Middle frontal gyrus (tissue), 1 donor: ENCODE data around the gene MYLK4.

Experiments
- DNase-seq: peaks from one replicate; pipeline ENCODE4 v3.0.0-alpha.2; 2015; ENCODE audit warnings: low spot score; ENCODE audit errors: extremely low spot score

Gene MYLK4

DNA sequence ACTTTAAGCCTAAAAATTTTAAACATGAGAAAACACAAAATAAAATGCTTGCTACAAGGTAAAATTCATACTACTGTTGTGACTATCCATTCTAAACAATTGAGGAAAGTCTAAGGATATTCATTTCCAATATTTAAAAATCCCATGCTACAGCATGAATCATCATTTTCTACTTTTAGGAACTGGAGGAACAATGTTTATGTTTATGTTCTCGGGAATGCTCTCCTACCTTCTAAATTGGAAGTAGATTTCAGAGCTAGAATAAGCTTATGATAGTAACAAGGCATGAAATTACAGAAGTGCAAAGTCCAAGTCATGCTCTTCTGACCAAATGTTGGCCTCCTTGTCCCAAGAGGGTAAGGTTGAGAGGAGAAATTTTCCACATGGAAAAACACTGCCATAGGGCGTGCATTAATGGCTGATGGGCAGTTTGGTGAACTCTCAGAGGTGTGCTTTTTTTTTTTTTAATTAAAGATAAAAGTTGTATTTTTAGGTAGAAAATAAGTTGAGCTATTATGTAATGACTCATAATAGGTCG, 6.0 kb upstream of the MYLK4 start:
- DNase-seq: no peak

DNA sequence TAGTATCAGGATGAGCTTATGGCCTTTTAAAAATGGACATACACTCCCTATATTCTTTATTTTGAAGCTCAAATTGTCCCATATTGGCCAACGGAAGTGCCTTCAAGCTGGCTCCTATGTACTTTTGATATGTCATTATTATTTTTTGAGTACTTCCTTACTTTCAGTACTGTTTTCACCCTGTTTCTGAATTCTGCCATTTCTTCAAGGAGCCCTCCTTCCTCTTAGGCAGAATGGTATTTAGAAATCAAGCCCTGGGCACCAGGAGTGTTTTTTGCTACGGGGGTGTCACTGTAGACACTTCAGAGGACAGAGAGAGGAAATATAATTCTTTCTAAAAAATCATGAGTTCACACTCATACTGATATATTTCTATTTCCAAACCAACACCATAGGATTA, 5.5 kb upstream of the MYLK4 start:
- no peak for DNase-seq

GRCh38 chr6:2755456-2755855, 4.7 kb upstream of the MYLK4 start:
- no peak for DNase-seq

- DNase-seq: no peak
These were observed 4.2 kb upstream of the MYLK4 start for GRCh38 chr6:2754911-2755310.

DNA sequence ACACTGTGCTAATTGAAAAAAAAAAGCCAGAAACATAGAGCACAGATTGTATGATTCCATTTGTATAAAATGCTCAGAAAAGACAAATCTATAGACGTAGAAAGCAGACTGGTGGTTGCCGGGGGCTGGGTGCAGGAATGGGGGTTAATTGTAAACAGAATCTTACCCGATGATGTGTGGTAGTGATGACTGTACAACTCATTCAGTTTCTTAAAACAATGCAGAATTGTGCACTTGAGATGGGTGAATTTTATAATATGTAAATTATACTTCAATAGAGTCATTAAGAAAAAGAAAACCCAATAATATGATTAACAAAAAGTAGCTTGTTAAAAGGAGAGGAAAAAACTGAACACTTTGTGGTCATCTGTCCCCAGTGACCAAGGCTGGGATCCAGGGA, 3.7 kb upstream of the MYLK4 start:
- DNase-seq: no peak

DNA sequence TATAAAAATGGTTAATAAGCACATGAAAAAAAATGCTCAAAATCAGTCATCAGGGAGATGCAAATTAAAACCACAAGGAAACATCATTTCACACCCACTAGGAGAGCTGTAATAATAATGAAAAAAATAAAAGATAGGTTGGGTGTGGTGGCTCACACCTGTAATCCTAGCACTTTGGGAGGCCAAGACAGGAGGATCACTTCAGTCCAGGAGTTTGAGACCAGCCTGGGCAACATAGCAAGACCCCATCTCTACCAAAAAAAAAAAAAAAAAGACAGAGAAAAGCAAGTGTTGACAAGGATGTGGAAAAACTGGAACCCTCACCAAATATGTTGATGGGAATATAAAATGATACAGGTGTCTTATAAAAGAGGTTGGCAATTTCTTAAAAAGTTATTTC, 3.0 kb upstream of the MYLK4 start:
- no peak for DNase-seq

- DNase-seq: no peak
These were observed 2.4 kb upstream of the MYLK4 start for GRCh38 chr6:2753110-2753489.

- DNase-seq: no peak
These were observed 1.9 kb upstream of the MYLK4 start for GRCh38 chr6:2752477-2753109.

GRCh38 chr6:2751871-2752270, 1.1 kb upstream of the MYLK4 start:
- no peak for DNase-seq

GRCh38 chr6:2749969-2750600, 637 bp downstream of the MYLK4 start:
- DNase-seq: peak; percentile 64

DNA sequence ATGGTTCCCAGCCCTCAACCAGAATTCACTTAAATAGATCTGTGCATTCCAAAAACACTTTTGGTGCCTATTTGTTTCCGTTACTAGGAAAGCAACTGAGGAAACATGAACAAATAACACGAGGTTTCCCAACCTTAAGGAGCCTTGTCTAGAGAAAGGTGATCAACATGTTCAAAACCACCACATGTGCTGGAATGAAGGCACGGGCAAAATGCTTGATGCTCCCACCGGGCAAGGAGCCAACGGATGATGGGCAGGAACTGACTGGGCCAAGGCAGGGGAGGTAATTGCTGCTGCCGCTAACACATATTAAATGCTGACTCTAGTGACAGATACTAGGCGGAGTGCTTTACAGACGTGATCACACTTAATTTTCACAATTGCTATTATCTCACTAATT, 2.5 kb downstream of the MYLK4 start:
- DNase-seq: no peak

DNA sequence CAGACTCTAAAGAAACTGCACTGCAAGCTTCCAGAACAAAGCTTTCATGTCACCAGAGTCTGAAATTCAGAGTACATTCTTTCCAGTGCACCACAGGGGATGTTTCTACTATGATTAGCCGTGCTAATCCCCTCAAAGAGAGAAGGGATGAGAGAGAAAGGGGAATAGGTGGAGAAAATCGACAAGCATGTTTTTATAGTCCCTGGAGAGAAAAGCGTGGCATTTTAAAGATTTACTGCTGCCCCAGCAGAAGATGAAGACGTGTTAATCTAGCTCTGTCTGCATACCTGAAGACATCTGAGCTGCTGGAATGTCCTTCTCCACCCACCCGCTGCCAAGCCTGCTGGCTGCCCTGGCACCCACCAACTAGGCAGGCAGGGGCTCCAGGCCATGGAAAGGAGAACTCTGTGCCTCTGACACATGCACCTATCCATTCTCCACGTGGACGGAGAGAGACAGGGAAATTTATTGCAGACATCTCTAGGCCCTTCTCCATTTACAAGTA, 4.1 kb downstream of the MYLK4 start:
- DNase-seq: no peak

DNA sequence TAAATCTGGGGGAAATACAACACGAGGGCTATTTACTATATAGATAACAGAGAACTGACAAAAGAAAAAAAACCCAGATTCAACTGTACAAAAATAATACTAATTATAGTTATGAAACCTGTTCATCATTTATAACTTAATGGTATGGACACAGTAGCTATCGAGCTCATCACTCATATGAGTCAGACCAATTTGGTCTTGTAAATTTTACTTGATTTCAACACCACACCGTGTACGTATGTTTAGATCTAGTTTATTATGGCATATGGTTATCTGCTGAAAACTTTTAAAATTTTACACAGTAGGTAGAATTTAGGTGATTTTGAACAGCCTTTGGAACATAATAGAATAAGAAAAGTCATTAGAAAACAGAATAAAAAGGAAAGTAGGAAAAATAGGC, 5.5 kb downstream of the MYLK4 start:
- no peak for DNase-seq

GRCh38 chr6:2744778-2745177, 5.9 kb downstream of the MYLK4 start:
- DNase-seq: no peak

- no peak for DNase-seq
These were observed 6.4 kb downstream of the MYLK4 start for GRCh38 chr6:2744209-2744771.

DNA sequence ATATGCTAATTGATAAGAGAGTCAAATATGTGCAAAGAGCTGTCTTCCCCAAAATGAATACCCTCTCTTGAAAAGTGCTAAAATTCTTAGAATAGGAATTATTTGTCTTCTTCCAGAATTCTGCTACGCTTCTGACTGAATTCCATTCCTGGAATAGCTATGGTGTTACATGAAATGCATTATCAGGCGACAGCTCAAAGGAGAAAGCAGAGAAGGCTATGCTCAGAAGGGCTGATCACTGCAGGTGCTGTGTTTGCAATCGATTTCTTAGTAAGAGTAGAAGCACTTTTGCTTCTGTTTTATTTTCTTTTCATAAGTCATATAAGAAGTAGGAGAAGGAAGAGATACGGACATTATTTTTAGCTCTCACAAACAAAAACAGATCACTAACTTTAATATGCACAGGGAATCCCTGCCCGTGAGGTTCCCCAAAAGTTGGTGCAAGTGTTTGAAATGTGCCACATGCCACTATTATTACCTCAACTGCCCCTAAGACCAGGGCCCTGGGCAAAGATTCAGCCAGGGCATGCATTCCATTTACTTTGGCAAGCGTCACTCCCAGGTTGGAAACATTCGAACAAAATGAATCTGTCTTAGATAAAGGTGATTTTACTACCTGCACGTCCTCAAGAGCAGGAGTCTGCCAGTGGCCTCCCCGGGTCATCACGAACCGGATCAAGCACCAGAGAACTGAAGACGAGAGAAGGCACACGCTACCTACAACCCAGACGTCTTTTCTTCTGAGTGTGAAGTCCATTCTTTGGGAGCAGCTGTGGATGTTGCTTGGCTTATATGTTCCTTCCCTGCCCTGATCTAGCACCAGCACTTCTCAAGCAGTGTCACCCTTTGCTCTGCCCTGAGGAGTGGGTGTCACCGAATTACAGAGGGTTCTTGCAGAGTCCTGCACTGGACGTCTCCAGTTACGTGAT, 7.2 kb downstream of the MYLK4 start:
- no peak for DNase-seq

DNA sequence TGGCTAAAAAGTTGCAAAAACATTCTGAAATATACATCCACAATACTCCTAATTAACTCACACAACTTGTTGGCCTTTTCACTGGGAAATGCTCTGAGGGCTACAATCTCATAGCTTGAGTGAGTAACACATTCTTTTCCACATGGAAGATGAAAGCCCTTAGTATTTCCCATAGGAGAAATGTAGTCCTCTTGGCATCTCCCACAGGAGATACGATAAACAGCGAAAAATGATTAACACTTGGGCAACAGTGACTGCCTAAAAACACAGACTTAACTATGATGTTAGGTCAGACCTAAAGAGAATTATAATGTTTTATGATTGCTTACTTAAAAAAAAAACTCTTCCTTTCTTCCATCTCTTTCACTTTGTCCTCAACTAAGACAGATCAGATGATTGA, 9.0 kb downstream of the MYLK4 start:
- no peak for DNase-seq

GRCh38 chr6:2740581-2740980, 10.1 kb downstream of the MYLK4 start:
- no peak for DNase-seq

DNA sequence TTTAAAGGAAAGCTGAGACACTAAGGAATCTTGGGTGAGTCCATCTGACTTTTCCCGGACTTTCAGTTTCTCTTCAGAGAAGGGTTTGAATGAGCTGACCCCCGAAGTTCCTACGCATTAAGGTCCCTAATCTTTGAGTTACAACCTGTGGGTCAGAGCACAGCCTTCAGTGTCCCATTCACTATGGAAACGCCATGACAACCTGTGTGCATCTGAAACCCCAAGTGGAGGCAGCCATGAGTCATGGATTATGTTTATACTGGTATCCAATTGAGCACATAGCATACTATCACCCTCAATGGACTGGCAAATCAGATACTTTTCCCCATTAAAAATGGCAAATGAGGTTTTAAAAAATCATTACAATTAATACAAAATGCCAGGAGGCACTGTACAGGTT, 11.4 kb downstream of the MYLK4 start:
- DNase-seq: no peak

DNA sequence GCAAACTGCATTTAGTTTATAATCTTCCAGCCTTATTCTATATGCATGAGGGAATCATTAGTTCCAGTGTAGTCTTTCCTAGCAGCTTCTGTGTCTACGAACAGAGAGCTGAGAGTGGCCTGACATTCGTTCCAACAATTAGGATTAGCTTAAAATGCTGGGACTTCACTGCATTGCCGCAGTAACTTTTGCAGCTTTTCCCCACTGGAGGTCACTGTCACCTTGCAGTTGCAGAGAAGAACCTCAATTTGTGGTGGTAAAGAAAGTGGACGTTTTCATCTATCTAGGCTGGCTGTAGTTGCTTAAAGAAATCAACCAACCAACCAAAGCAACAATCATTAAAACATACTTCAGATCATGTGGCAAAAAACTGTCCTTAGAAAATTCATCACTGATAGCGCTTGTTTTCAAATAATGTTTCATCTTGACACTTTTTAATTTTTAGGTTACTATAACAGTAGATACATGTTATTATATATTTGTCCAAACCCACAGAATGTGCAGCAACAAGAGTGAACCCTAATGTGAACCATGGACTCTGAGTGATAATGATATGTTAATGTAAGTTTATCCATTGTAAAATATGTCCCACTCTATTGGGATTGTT, 12.2 kb downstream of the MYLK4 start:
- no peak for DNase-seq

GRCh38 chr6:2737885-2738284, 12.8 kb downstream of the MYLK4 start:
- no peak for DNase-seq
